ENCODE results near the gene BBS2.

- TF ChIP-seq CTCF (IDR thresholded peaks at IDR 0.05) (no peak), EP300 (IDR thresholded peaks at IDR 0.05) (no peak)
Observed at GRCh38 chr16:56470666-56471065, 49.2 kb downstream of the BBS2 start.
